Fibroblast of skin of right quadriceps (primary cell): Measurements from ENCODE around the gene PDE6A.
A peak's percentile ranks its signal among the peaks of the same experiment; 100 is the strongest.

Experiments used
- DNase-seq: peaks from one replicate; pipeline ENCODE4 v3.0.0-alpha.2; 2013

The PDE6A gene

DNA sequence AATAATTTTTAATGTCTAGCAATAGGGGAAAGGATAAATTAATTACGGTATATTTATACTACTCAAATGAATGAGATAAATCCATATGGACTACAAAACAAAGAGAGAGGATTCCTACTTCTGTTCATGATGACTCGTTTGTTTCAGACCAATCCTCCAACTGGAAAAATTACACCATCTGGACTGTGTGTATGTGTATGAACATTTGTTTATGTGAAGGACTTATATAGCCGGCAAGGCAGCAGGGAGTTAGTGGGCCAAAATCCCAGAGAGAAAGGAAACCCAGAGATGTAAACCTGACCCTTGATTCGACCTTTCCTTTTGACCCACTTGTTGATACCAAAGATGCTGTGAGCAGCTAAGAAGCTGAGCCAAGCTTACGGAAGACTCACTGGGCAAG, 20.1 kb downstream of the PDE6A start:
- peak; percentile 14 for DNase-seq

DNA sequence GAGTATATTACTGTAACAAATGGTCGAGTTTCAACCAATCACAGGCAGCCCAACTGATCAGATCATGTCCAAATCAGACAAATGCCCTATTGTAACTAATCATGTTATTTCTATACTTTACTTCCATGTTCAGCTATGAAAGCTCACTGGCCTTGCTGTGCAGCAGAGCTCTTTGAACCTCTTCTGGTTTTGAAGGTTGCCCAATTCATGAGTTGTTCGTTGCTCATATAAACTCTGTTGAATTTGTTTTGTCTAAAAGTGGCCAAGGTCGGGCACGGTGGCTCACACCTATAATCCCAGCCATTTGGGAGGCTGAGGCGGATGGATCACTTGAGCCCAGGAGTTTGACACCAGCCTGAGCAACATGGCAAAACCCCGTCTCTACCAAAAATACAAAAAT, 21.6 kb downstream of the PDE6A start:
- no peak for DNase-seq

GRCh38 chr5:149921597-149921996, 23.0 kb downstream of the PDE6A start:
- no peak for DNase-seq

GRCh38 chr5:149917073-149917676, 27.4 kb downstream of the PDE6A start:
- DNase-seq, result no peak

DNA sequence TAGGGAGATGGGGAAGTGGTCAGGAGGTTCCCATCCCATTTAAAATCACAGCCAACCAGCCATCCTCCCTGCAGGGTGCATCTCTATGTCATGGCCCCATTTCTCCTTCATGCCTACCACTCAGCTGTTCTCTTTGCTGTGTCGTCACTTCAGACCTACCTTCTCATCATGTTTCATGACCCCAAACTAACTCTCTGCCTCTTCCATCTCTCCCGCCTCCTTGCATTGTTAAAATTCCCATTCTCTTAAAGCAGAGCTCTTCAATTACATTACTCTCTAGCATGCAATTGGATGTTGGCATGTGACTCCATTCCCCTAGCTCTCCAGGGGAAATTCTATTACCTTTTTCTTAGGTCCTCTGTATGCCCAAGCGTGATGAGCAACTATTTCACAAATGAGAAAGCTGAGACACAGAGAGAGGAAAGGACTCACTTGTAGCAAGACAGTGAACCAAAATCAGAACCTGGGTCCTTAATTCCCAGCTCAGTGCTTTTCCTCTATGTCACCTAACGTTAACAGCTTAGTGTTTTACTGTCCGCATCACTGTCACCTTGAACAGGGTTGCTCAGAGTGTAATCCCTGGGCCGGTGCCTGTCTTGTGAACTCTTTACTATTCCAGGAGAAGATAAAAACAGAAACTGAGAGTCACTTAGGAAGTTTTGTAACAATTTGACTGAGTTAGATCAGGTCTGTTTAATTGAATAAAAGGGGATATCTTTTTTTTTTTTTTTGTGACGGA, 28.1 kb downstream of the PDE6A start:
- DNase-seq, result no peak

DNA sequence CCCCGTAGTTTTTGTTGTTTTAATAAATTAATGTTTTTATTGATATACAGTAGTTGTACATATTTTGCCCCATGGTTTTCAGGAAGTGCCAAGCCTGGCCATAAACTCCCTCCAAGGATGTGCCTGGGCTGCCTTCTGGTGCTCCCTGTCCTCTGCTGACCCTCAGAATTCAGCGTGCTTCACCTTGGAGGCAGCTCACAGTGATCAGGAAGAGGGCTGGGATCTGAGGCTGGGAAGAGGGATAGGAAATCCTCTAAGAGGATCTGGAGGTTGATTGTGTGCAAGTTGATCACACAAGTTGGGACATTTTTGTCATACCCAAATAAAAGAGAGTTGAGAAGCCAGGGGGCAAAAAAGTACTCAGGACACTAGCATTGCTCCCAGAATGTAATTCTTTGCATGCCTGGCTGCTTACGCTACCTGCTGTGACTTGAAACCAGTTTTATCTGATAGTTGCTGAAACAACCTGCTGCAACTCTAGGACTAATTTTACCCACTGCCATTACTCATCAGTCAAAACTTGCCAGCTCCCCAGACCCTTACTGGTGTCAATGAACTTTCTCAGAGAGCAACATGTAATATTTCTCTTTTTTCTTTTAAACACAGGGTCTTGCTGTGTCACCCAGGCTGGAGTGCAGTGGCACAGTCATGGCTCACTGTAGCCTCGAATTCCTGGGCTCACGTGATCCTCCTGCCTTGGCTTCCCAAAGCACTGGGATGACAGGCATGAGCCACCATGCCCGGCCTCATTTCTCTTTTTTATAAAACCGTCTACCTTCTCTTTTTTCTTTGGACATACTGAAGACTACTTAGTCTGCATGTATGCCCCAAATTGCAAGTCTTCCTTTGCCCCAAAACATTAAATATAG, 29.0 kb downstream of the PDE6A start:
- DNase-seq, result no peak

DNA sequence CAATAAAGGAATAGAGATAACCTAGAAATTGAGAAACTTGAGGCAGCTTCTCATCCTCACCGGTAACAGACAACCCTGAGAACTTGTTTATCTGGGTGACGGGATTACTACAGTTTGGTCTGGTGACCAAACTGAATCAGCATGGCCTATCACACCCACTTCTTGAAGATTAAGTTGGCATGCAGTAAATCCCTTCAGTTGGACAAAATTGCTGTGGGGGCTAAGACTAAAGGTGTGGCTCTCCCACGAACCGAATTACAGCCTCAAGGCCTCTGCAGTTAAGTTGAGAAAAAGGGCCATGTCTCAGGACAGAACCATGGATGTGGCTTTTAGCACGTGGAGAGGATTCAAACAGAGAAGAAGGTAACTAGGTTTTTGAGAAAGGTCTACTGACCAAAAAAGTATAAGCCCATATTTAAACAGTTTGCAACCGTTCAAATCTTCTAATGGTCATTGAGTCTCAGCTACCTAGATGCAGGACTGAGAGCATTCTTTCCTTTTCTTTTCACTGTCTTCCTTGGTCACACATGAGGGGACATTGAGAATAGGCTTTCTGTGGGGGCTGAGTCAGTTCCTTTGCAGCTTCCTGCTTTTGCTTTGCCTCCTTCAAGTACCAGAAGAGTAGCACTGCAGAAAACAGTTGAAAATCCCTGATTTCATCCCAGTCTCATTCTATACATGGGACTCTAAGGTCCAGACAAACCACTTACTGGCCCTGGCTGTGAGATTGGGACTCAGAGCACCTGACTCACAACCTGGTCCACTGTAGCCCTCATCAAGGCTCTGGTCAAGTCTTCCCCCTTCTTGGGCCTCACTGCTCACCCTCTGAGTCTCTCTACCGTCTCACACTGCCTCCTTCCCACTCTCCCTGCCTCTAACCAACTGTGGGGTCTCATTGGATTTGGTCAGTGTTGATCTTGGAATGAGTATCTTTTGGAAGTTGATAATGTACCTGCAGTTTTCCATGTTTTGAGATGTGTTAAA, 30.9 kb downstream of the PDE6A start:
- no peak for DNase-seq

DNA sequence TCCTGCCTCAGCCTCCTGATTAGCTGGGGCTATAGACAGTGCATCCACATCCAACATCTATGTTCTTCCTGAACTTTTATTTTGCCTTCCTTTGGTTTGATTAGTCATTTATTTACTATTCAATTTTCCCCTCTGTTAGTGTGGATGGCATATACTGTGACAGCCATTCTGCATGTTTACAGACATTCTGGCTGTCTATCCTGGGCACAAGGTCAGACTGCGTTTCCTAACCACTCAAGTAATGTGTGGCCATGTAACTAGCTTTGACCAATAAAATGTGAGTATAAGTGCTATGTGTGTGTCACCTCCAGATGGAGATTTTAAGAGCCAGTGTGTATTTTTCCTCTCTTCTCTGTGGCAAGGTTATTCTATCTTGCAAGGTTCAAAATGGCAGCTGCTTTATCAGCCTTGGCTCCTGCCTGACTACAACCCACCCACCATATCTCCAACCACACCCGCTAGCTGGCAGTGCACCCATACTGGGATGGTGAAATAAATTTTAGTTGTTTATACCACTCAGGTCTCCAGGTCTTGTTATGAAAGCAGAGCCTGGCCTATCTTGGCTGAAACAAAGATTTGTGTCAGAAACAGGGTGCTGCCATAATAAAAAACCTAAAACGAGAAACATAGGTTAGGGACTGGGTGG, 32.2 kb downstream of the PDE6A start:
- DNase-seq, result no peak

- no peak for DNase-seq
Measured at GRCh38 chr5:149911031-149911430, 33.6 kb downstream of the PDE6A start.

DNA sequence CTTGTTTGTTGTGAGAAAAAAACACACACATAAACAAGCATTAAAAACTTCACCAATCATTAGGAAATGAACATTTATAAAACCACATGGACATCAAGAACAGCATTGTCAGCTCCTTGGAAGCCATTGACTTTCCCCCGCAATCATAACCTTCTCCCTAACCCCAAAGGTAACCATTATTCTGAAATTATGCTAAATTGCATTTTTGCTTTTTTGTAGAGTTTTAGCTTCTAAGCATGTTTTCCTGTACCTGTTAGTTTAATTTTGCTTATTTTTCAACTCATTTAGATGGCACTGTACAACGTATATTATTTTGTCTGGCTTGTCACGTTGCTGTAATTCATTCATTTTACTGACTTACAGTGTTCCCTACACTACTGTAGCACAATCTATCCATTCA, 36.8 kb downstream of the PDE6A start:
- no peak for DNase-seq

DNA sequence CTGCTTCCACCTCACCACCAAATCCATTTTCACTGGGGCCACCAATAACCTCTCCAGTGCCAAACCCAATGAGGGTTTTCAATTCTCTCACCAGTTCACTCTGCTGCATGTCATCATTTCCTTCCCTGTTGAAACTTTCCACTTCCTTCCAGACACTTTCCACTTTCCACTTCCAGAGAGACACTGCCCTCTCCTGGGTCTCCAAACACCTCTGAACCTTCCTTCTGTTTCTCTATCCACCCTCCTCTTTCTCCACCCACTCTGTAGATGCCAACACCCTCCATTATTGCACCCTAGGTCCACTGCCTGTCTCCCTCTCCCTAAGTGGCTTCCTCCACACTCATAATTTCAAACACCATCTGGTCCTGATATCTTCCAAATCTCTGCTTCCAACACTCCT, 39.6 kb downstream of the PDE6A start:
- DNase-seq, result no peak

DNA sequence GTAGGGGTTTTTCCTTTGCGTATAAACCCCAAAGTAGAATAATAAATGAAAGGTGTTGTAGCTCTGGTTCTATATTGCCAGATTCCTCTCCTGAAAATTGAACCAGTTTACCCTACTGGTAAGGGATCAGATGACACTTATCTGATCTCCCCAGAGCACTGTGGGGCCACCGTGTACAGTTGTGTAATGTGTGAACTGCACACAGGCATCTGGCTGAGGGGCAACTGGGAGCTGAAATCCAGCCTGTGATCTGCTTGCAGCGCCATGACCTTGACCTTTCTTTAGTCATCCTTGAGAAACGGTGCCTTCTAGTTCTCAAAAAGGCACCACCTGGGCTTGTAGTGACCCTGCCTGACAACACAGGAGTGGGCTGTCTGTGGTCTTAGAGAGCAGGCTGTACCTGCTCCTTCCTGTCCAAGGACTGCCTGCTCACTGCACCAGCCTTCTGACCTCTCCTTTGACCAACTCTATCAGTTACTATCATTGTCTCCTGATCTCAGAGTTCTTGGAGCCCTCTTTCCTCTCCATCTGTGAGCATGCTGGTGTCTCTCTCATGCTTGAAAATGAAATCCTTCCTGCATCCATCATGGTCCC, 40.2 kb downstream of the PDE6A start:
- DNase-seq, result no peak

DNA sequence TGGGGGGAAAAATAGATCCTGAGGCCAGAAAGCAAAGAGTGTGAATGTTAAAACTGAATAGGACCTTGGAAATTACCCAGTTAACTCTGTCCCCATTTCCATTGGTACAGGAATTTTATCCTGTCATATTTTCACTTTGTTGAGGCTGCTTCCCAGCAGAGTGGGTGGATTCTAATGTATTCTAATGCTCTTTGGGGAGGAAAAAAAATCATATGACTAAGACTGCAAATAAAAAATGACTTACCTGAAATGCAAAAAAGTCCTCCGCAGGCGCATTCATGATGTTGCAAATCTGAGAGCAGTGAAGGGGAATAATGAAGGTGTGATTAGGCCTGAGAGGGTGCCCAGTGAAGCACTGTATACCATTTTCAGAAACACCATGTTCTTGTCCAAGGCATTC, 41.2 kb downstream of the PDE6A start:
- no peak for DNase-seq

- no peak for DNase-seq
Measured at GRCh38 chr5:149902177-149902576, 42.4 kb downstream of the PDE6A start.

DNA sequence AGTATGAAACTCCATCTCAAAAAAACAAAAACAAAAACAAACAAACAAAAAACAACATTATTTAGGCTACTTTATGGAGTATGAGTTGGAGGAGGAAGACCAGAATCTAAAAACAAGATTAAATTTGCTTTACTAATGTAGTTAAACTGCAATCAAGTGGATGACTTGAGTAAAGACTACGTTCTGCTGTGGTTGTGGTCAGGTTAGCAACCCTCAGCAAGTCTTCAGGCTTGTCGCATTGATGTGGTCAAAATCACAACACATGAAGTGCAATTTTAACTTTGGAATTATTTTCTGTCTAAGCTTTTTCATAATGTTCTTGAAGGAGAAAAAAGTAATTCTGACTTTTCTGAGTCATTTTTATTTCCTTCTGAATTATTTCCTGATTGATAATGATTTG, 43.1 kb downstream of the PDE6A start:
- DNase-seq, result no peak

DNA sequence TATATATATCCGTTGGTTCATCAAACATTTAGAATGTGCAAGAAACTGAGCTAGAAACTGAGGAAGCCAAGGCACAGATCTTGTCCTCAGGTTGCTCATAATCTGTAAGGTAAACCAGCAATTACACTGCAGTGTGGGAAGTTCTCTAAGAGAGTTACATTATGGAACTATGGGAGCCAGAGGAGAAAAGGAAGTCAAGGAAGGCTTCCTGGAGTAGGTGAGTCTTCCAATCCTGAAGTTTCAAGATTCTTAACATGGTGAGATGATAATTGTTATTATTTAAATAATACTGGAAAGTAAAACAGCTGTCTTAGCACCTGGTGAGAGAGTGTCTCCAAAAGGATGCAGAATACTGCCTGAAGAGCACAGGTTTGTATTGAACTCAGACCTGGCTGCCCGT, 44.2 kb downstream of the PDE6A start:
- DNase-seq, result no peak

GRCh38 chr5:149898811-149899210, 45.8 kb downstream of the PDE6A start:
- DNase-seq, result no peak

GRCh38 chr5:149895416-149896345, 48.9 kb downstream of the PDE6A start:
- no peak for DNase-seq

DNA sequence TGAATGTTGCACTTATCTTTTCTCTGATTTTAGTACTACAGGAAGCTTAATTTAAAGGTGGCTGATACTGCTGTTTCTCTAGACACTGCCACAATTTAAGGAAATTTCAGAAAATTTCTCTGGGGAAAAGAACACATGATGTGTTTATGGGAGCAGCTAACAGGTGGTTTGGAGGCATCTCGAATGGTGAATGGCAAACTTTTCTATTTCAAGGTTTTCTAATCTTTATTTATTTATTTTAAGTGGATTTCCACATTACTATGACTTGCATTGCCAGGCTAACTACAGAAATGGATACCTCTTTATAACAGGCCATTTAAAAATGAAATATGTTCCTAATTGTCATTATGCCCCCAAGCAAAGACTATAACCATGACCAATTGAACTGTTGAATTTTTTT, 50.4 kb downstream of the PDE6A start:
- no peak for DNase-seq

- DNase-seq, result no peak
Measured at GRCh38 chr5:149893403-149893931, 51.1 kb downstream of the PDE6A start.
